ENCODE data around the gene UBE4B.

UBE4B gene

GRCh38 chr1:10074852-10075730 is 42.3 kb downstream of the UBE4B start:
- peaks cover 5 to 23% (median 7%) of the 10 kb centered on the region in 4 experiments for H3K36me3 ChIP-seq (ENCODE audit: control insufficient read depth in 4 of 4, insufficient read depth in 4 of 4, low read length in 3 of 4)
- DNase-seq = peak in 1 of 3 donors; percentile 39
- ChIA-PET CTCF (interaction anchor here (0.7 kb wide), 1 partner anchor 489 kb away, joined by 3 read pairs; no protein-coding TSS in a partner anchor), POLR2A (interaction anchor here (0.6 to 1.1 kb wide), 2 partner anchors 10 to 11 kb away, joined by 3 read pairs; no protein-coding TSS in a partner anchor)
- H3K27me3 ChIP-seq (replicated peaks in 2 of 5; ENCODE audit: control insufficient read depth in 4 of 5, insufficient read depth in 5 of 5, low read length in 4 of 5) = no peaks in the 10 kb centered on the region
- H3K27ac ChIP-seq (ENCODE audit: insufficient read depth in 1 of 2, low read depth in 1 of 2, low read length in 2 of 2, poor library complexity in 1 of 2, severe bottlenecking in 2 of 2) = no peak overlapping the region
- no peaks in the 10 kb centered on the region for H3K9me3 ChIP-seq (ENCODE audit: control extremely low read depth in 1 of 5, control insufficient read depth in 4 of 5, insufficient read depth in 2 of 5, low read depth in 1 of 5, low read length in 4 of 5)
- H3K4me1 ChIP-seq (ENCODE audit: control extremely low read depth in 1 of 4, control insufficient read depth in 4 of 4, insufficient read depth in 4 of 4, low read length in 3 of 4) = peaks cover 5 to 22% (median 15%) of the 10 kb centered on the region in 4 experiments
- WGBS (ENCODE audit: insufficient coverage) = 91% methylated on average over 3 of the region's 5 CpGs
- no peak overlapping the region for H3K4me3 ChIP-seq (ENCODE audit: control insufficient read depth in 1 of 7, extremely low read depth in 1 of 7, insufficient read depth in 4 of 7, low read depth in 2 of 7, low read length in 6 of 7)

GRCh38 chr1:10075732-10076131 is 43.0 kb downstream of the UBE4B start:
- ChIA-PET POLR2A (no interaction called here), CTCF (no interaction called here)
- Histone ChIP-seq H3K4me3 (ENCODE audit: control insufficient read depth in 1 of 7, extremely low read depth in 1 of 7, insufficient read depth in 4 of 7, low read depth in 2 of 7, low read length in 6 of 7) (no peak overlapping the region), H3K36me3 (ENCODE audit: control insufficient read depth in 4 of 4, insufficient read depth in 4 of 4, low read length in 3 of 4) (peaks cover 8 to 26% (median 10%) of the 10 kb centered on the region in 4 experiments), H3K4me1 (ENCODE audit: control extremely low read depth in 1 of 4, control insufficient read depth in 4 of 4, insufficient read depth in 4 of 4, low read length in 3 of 4) (peaks cover 5 to 22% (median 15%) of the 10 kb centered on the region in 4 experiments), H3K9me3 (ENCODE audit: control extremely low read depth in 1 of 5, control insufficient read depth in 4 of 5, insufficient read depth in 2 of 5, low read depth in 1 of 5, low read length in 4 of 5) (no peaks in the 10 kb centered on the region), H3K27me3 (replicated peaks in 2 of 5; ENCODE audit: control insufficient read depth in 4 of 5, insufficient read depth in 5 of 5, low read length in 4 of 5) (no peaks in the 10 kb centered on the region), H3K27ac (ENCODE audit: insufficient read depth in 1 of 2, low read depth in 1 of 2, low read length in 2 of 2, poor library complexity in 1 of 2, severe bottlenecking in 2 of 2) (no peak overlapping the region)
- 97% methylated on average over 9 of the region's 9 CpGs for WGBS (ENCODE audit: insufficient coverage)
- no peak for DNase-seq

GRCh38 chr1:10078494-10078893 is 45.7 kb downstream of the UBE4B start:
- Histone ChIP-seq H3K9me3 (ENCODE audit: control extremely low read depth in 1 of 5, control insufficient read depth in 4 of 5, insufficient read depth in 2 of 5, low read depth in 1 of 5, low read length in 4 of 5) (no peaks in the 10 kb centered on the region), H3K36me3 (ENCODE audit: control insufficient read depth in 4 of 4, insufficient read depth in 4 of 4, low read length in 3 of 4) (peaks cover 8 to 23% (median 11%) of the 10 kb centered on the region in 4 experiments), H3K27ac (ENCODE audit: insufficient read depth in 1 of 2, low read depth in 1 of 2, low read length in 2 of 2, poor library complexity in 1 of 2, severe bottlenecking in 2 of 2) (no peak overlapping the region), H3K4me1 (ENCODE audit: control extremely low read depth in 1 of 4, control insufficient read depth in 4 of 4, insufficient read depth in 4 of 4, low read length in 3 of 4) (peaks cover 5 to 20% (median 15%) of the 10 kb centered on the region in 4 experiments), H3K27me3 (replicated peaks in 2 of 5; ENCODE audit: control insufficient read depth in 4 of 5, insufficient read depth in 5 of 5, low read length in 4 of 5) (no peaks in the 10 kb centered on the region), H3K4me3 (ENCODE audit: control insufficient read depth in 1 of 7, extremely low read depth in 1 of 7, insufficient read depth in 4 of 7, low read depth in 2 of 7, low read length in 6 of 7) (no peak overlapping the region)
- POLR2A ChIA-PET = no interaction called here
- no peak for DNase-seq
- CTCF ChIA-PET = interaction anchor here (1.6 kb wide), 1 partner anchor 30 kb away, joined by 3 read pairs; no protein-coding TSS in a partner anchor
- WGBS (ENCODE audit: insufficient coverage) = 100% methylated on average over 1 of the region's 4 CpGs

GRCh38 chr1:10080523-10080922 is 47.8 kb downstream of the UBE4B start:
- peaks cover 8 to 22% (median 16%) of the 10 kb centered on the region in 4 experiments for H3K36me3 ChIP-seq (ENCODE audit: control insufficient read depth in 4 of 4, insufficient read depth in 4 of 4, low read length in 3 of 4)
- no peak overlapping the region for H3K4me3 ChIP-seq (ENCODE audit: control insufficient read depth in 1 of 7, extremely low read depth in 1 of 7, insufficient read depth in 4 of 7, low read depth in 2 of 7, low read length in 6 of 7)
- DNase-seq = no peak
- ChIA-PET POLR2A (no interaction called here), CTCF (no interaction called here)
- peaks cover 0 to 5% (median 0%) of the 10 kb centered on the region in 4 experiments for H3K4me1 ChIP-seq (ENCODE audit: control extremely low read depth in 1 of 4, control insufficient read depth in 4 of 4, insufficient read depth in 4 of 4, low read length in 3 of 4)
- no peaks in the 10 kb centered on the region for H3K27me3 ChIP-seq (replicated peaks in 2 of 5; ENCODE audit: control insufficient read depth in 4 of 5, insufficient read depth in 5 of 5, low read length in 4 of 5)
- H3K9me3 ChIP-seq (ENCODE audit: control extremely low read depth in 1 of 5, control insufficient read depth in 4 of 5, insufficient read depth in 2 of 5, low read depth in 1 of 5, low read length in 4 of 5) = no peaks in the 10 kb centered on the region
- H3K27ac ChIP-seq (ENCODE audit: insufficient read depth in 1 of 2, low read depth in 1 of 2, low read length in 2 of 2, poor library complexity in 1 of 2, severe bottlenecking in 2 of 2) = no peak overlapping the region
- WGBS (ENCODE audit: insufficient coverage) = 100% methylated on average over 1 of the region's 1 CpG

- CTCF ChIA-PET = no interaction called here
- Histone ChIP-seq H3K27ac (ENCODE audit: insufficient read depth in 1 of 2, low read depth in 1 of 2, low read length in 2 of 2, poor library complexity in 1 of 2, severe bottlenecking in 2 of 2) (no peak overlapping the region), H3K9me3 (ENCODE audit: control extremely low read depth in 1 of 5, control insufficient read depth in 4 of 5, insufficient read depth in 2 of 5, low read depth in 1 of 5, low read length in 4 of 5) (no peaks in the 10 kb centered on the region), H3K4me3 (ENCODE audit: control insufficient read depth in 1 of 7, extremely low read depth in 1 of 7, insufficient read depth in 4 of 7, low read depth in 2 of 7, low read length in 6 of 7) (no peak overlapping the region), H3K27me3 (replicated peaks in 2 of 5; ENCODE audit: control insufficient read depth in 4 of 5, insufficient read depth in 5 of 5, low read length in 4 of 5) (no peaks in the 10 kb centered on the region), H3K4me1 (ENCODE audit: control extremely low read depth in 1 of 4, control insufficient read depth in 4 of 4, insufficient read depth in 4 of 4, low read length in 3 of 4) (peaks cover 0 to 5% (median 0%) of the 10 kb centered on the region in 4 experiments), H3K36me3 (ENCODE audit: control insufficient read depth in 4 of 4, insufficient read depth in 4 of 4, low read length in 3 of 4) (peaks cover 9 to 17% (median 14%) of the 10 kb centered on the region in 4 experiments)
- WGBS (ENCODE audit: insufficient coverage) = 97% methylated on average over 2 of the region's 3 CpGs
- POLR2A ChIA-PET = no interaction called here
- DNase-seq = no peak
These were observed 50.2 kb downstream of the UBE4B start for GRCh38 chr1:10082785-10083479.

GRCh38 chr1:10084045-10084444 is 51.3 kb downstream of the UBE4B start:
- H3K4me1 ChIP-seq (ENCODE audit: control extremely low read depth in 1 of 4, control insufficient read depth in 4 of 4, insufficient read depth in 4 of 4, low read length in 3 of 4) = peaks cover 0 to 5% (median 0%) of the 10 kb centered on the region in 4 experiments
- peak overlapping the region in 1 of 2 experiments; percentile 11 for H3K27ac ChIP-seq (ENCODE audit: insufficient read depth in 1 of 2, low read depth in 1 of 2, low read length in 2 of 2, poor library complexity in 1 of 2, severe bottlenecking in 2 of 2)
- H3K4me3 ChIP-seq (ENCODE audit: control insufficient read depth in 1 of 7, extremely low read depth in 1 of 7, insufficient read depth in 4 of 7, low read depth in 2 of 7, low read length in 6 of 7) = no peak overlapping the region
- ChIA-PET POLR2A (interaction anchor here (1.2 kb wide), 1 partner anchor 9 kb away, joined by 3 read pairs; no protein-coding TSS in a partner anchor), CTCF (no interaction called here)
- no peak for DNase-seq
- H3K36me3 ChIP-seq (ENCODE audit: control insufficient read depth in 4 of 4, insufficient read depth in 4 of 4, low read length in 3 of 4) = peaks cover 7 to 17% (median 11%) of the 10 kb centered on the region in 4 experiments
- no CpG with 5 or more reads among the region's 3 CpGs for WGBS (ENCODE audit: insufficient coverage)
- no peaks in the 10 kb centered on the region for H3K9me3 ChIP-seq (ENCODE audit: control extremely low read depth in 1 of 5, control insufficient read depth in 4 of 5, insufficient read depth in 2 of 5, low read depth in 1 of 5, low read length in 4 of 5)
- H3K27me3 ChIP-seq (replicated peaks in 2 of 5; ENCODE audit: control insufficient read depth in 4 of 5, insufficient read depth in 5 of 5, low read length in 4 of 5) = no peaks in the 10 kb centered on the region
